Activated CD8-positive, alpha-beta memory T cell treated with anti-CD3 and anti-CD28 coated beads for 24 hours (primary cell): ENCODE results near the gene HOXD10.

Experiments used
- DNase-seq: peaks from one replicate; pipeline ENCODE4 v3.0.0-alpha.2; 2020

The HOXD10 gene

DNA sequence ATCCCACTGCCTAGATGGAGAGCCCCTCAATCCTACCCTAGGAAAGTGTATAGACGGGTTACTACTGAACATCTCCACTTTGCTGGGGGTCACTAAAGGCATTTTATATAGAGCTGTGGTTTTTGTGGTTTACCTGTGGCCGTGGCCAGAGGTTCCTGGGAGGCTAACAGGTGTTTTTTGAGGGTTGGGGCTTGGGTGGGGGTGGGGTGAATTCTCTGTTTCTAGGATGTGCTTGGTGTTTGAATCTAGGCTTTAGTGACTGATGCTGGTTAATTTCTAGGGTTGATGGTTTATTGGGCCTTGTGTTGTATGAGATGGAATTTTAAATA is 20.6 kb downstream of the HOXD10 start:
- DNase-seq: no peak

DNA sequence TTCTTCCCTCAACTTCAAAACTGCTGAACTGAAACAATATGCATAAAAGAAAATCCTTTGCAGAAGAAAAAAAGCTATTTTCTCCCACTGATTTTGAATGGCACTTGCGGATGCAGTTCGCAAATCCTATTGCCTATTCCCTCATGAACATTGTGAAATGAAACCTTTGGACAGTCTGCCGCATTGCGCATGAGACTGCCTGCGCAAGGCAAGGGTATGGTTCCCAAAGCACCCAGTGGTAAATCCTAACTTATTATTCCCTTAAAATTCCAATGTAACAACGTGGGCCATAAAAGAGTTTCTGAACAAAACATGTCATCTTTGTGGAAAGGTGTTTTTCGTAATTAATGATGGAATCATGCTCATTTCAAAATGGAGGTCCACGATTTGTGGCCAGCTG is 21.3 kb downstream of the HOXD10 start:
- DNase-seq: no peak

DNA sequence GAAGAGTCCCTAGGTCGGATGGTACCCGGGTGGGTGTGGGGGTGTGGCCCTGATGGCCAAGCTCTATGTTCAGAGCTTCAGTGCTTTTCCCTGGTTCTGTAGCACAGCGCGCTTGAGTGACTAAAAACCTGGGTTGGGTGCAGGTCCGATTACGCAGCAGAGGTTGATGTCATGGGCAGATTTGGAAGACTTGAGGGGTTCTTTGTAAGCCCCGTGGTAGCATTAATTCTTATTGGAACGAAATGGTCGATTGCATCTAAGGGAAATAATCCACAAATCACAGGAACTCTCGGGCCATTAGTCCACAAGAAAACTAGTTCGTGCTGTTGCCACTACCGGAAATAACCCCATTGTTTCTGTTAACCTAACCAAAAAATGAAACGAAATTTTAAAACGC is 21.9 kb downstream of the HOXD10 start:
- DNase-seq: no peak

DNA sequence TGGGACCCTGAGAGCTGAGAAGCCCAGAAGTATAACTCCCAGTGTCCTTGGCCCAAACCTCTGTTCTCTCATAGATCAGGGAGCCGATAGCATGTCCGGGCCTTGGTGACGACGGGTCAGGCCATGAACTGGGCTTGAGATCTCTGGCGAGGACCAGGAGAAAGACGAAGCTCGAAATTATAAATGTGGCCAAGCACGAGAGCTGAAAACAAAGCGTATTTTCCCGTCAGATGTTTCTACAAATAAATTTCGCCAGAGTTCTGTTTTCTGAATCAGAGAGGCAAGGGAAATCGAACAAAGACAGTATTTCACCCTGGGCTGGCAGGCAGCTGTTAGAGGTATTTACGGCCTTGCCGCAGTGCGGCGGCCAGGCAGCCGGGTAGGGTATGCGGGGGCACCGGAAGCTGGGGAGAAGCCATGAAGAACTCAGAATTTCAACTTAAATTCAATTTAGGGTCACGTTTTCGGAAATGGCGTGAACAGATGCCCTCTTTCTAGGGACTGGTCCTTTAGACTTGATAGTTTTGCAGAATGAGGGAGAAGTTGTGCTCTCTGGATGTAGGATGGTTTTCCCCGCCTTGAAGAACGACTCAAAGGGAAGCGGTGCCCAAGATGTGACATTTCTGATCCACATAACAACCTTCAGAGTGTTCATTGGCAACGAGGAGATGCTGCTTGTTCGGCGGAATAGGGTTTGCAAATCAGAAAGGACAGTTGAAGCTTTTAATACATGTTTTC is 22.5 kb downstream of the HOXD10 start:
- no peak for DNase-seq

DNA sequence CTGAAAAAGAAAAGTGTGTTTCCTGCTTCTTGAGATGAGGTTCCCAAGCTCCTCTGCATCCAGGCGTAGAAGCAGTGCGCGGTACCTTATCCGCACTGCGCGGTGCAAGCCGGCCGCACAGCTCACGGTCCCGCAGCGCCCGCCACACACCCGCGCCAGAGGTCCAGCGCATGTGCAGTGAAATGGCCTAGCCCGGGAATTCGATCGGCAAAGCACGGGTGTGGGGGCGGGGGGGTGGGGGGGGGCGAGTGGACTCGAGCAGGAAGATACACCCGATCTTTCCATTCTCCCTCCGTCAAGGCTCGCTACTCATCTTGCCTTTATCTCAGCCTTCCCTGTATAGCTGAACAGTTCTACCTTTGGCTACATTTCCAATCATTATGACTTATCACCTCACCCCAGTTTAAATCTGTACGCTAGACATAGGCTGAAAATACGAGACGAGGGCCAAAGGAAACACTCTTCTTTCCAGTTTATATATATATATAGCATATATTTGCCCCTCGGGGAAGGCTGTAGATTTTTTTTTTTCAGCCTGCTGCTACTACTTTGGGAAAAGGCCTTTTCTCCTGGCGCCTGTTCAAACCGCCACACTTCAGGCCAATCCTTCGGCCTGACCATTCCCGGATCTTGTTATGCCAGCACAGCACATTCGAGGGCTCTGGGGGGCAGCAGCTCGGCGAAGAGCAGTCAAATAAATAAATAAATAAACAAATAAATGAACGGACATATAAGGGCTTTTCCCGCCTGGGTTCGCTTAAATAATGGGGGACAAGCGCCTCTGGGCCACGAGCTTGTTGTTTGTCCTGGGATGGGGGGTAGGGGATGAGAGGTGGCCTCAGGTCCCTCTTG is 23.3 kb downstream of the HOXD10 start:
- DNase-seq: no peak

DNA sequence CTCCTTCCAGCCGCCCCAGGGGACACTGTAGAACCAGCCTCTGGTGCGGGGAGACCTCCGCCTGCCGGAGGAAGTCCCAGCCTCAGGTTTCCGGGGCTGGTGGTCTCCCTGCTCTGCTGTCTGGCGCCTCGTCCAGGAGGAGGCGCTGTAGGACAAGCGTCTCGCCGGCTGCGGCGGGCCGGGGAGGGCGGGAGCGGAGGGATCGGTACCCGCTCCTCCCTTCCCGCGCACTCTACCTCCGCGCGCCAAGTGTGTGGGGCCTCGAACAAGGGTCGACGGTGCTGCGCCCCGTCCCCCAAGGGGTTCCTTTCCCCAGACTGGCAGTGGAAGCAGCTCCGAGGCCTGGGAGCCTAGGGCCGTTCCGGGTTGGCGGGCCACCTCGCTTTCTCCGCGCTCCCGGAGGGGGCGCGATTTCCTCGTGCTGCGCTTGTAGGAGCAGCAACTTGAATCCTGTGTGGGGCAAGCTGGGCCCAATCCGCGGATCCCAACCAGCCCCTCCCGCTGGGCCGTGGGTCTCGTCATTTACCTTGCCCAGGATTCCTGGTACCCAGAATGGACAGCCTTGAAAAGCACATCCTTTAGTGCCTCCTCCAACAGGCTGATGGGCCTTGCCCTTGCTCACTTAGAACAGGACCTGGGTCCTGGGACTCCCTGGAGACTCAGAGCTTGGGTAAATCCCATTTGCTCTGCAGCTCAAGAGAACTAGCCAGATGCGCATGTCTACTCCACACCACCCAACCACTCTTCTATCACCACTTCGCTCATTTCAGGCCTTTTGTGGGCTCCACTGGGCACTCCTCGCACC is 24.1 kb downstream of the HOXD10 start:
- peak; percentile 89 for DNase-seq

DNA sequence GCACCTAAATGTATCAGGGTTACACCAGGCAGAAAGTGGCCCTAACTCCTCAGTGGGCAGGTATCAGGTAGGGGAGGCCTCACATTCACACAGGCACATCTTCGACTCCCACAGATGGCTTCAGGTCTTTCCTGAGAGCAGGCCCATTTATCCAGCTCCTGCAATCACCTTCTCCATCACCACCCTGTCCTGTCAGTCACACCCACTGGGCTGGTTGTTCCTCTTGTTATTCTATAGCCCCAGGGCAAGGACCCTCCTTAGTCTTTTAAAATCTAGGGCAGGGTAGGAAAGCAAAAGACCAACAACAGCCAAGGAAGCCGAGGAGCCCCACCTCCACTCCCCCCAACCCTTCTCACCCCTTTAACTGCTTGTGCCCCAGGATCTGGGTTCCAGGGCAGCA is 25.7 kb downstream of the HOXD10 start:
- peak; percentile 43 for DNase-seq

DNA sequence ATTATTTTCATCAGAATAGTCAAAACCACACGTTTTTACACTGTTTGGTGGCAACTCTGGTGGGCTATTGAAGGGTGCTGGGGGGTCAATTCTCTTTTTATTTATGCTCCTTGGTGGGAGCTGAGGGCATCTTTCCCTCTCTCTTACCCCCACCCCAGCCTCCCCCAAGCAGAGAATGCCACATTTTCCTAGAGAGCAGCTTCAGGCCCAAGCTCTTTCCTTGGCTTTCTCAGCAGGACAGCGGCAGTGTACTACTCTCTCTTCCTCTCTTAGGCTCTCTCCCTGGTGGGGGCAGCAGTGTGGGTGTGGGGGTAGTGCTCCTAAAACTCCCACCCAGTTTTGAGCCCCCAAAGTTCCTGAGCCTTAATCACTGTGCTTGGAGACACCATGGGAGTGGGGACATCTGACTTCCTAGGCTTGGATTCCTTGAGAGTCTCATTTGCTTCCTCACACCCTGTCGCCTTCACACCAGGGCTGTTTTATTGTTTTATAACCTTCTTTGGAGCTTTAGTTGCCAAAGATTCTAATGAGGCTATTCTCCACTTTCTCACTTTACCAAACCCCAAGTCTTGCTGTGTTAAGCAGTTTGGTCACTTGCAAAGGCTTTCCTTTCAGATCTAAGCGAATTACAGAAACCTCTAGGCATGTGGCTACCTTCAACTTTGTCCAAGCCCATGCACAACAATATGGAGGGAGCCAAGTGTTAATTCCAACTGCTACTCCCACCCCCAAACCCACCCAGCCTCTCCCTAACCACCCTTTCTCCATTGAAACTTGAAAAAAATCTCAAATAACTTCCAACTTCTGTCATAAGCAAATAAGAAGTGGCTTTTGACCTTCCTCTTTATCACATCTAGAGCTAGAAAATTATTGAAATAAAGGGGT is 28.7 kb downstream of the HOXD10 start:
- DNase-seq: no peak

GRCh38 chr2:176146101-176146500 is 29.5 kb downstream of the HOXD10 start:
- no peak for DNase-seq

GRCh38 chr2:176146645-176147044 is 30.1 kb downstream of the HOXD10 start:
- no peak for DNase-seq

- peak; percentile 46 for DNase-seq
These were observed 30.7 kb downstream of the HOXD10 start for GRCh38 chr2:176147210-176147799.

GRCh38 chr2:176147800-176148496 is 31.4 kb downstream of the HOXD10 start:
- peak; percentile 50 for DNase-seq

DNA sequence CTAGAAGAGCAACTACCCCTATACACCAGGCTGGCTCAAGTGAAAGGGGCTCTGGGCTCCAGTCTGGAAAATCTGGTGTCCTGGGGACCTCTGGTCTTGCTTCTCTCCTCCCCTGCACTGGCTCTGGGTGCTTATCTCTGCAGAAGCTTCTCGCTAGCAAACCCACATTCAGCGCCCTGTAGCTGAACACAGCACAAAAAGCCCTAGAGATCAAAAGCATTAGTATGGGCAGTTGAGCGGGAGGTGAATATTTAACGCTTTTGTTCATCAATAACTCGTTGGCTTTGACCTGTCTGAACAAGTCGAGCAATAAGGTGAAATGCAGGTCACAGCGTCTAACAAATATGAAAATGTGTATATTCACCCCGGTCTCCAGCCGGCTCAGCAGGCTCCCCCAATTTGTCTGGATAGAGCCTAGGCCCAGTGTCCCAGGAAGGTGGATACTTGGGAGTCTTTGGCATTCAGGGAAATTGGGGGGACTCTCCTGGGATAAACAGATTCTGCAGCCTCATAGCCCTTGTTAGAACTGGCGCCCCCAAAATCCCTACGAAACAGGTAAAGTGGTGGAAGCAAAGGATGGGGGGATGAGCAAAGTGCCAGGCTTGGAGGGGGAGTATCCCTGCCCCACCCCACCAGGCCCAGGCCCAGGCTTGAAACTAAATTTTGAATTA is 32.3 kb downstream of the HOXD10 start:
- no peak for DNase-seq

GRCh38 chr2:176149481-176149938 is 32.9 kb downstream of the HOXD10 start:
- no peak for DNase-seq

DNA sequence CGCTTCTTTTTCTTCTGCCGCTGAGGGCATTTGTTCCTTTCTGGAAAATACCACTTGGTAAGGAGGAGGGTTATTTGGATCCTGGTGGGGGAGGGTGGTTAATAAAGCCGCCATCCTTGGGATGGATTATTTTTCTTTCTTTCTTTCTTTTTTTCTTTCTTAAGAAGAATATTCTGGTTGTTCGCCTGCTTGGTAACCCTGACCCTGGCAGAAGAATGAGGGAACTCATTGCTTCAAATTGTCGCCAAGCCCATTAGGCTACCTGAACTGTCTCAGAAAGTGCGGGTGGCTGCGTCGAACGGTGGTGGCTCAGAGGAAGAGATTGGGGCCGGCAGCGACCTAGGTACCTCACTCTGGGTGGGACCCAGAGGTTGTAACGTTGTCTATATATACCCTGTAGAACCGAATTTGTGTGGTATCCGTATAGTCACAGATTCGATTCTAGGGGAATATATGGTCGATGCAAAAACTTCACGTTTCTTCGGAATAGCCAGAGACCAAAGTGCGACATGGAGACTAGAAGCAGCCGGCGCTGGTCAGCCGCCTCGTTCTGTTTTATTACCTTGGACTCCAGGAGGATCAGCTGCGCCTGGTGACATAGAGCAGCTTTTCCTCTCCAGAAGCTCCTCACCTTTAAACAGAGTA is 33.5 kb downstream of the HOXD10 start:
- no peak for DNase-seq

- DNase-seq: no peak
These were observed 34.2 kb downstream of the HOXD10 start for GRCh38 chr2:176150584-176151441.

DNA sequence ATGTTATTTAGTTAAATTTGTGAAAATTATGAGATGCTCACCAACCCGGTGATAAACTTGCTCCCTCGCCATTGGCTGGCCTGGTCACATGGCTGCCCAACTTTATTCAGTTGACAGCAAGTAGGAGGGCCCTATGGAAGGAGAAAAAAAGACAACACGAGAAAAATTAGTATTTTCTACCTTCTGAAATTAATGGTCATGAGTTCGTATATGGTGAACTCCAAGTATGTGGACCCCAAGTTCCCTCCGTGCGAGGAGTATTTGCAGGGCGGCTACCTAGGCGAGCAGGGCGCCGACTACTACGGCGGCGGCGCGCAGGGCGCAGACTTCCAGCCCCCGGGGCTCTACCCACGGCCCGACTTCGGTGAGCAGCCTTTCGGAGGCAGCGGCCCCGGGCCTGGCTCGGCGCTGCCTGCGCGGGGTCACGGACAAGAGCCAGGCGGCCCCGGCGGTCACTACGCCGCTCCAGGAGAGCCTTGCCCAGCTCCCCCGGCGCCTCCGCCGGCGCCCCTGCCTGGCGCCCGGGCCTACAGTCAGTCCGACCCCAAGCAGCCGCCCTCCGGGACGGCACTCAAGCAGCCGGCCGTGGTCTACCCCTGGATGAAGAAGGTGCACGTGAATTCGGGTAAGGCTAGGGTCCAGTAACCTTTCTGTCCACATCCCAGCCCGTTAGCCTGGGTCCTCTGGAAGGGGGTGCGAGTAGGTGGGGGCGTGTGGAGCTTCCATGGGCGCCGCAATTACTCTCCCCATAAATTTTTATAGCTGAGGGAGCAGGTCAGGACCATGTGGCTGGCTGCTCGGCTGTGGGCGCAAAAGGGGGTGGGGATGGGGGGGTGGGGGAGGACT is 35.1 kb downstream of the HOXD10 start, which contains the start of gene HOXD4:
Gene HOXD4, plus strand, starts transcription at position 109 of the 846 bp plus-strand sequence. Its CDS starts 84 bp downstream, at position 193.
- DNase-seq: no peak
